GM18861 (cell line): ENCODE results near the gene RPL3.
A peak's percentile ranks its signal among the peaks of the same experiment; 100 is the strongest.
"Not testable (repeated sequence)": the region's sequence is repeated elsewhere in the genome, so short reads cannot be mapped to it uniquely, and the experiment has no call there.

Experiments used
- ATAC-seq: cut with Tn5 transposase; IDR thresholded peaks from one replicate; pipeline ENCODE4 v1.9.1; 2021; ENCODE audit not compliant: unreplicated experiment

RPL3 gene

GRCh38 chr22:39352306-39352891, 33.0 kb upstream of the RPL3 start:
- no peak for ATAC-seq

- no peak for ATAC-seq
These were observed 32.3 kb upstream of the RPL3 start for GRCh38 chr22:39351689-39352214.

GRCh38 chr22:39350757-39351688, 31.6 kb upstream of the RPL3 start:
- no peak for ATAC-seq

- ATAC-seq = no peak
These were observed 30.7 kb upstream of the RPL3 start, which contains the start of gene SYNGR1 for GRCh38 chr22:39349967-39350726. TSS of gene SYNGR1 (plus strand) at chr22:39349991. CDS start at chr22:39350011, 20 bp downstream.

GRCh38 chr22:39349506-39349966, 30.1 kb upstream of the RPL3 start:
- no peak for ATAC-seq

GRCh38 chr22:39348909-39349505, 29.6 kb upstream of the RPL3 start:
- ATAC-seq = no peak

- no peak for ATAC-seq
These were observed 25.8 kb upstream of the RPL3 start for GRCh38 chr22:39345231-39345630.

- no peak for ATAC-seq
These were observed 24.6 kb upstream of the RPL3 start for GRCh38 chr22:39344046-39344390.

GRCh38 chr22:39343259-39344045, 24.0 kb upstream of the RPL3 start:
- ATAC-seq = no peak

- no peak for ATAC-seq
These were observed 21.8 kb upstream of the RPL3 start for GRCh38 chr22:39341179-39341578.

GRCh38 chr22:39339775-39340174, 20.4 kb upstream of the RPL3 start:
- not testable (repeated sequence) for ATAC-seq

- ATAC-seq = no peak
These were observed 17.0 kb upstream of the RPL3 start for GRCh38 chr22:39336411-39336810.

GRCh38 chr22:39332441-39333064, 13.1 kb upstream of the RPL3 start:
- ATAC-seq = peak; percentile 56

- ATAC-seq = not testable (repeated sequence)
These were observed 11.1 kb upstream of the RPL3 start for GRCh38 chr22:39330553-39330952.

GRCh38 chr22:39327995-39328754, 8.8 kb upstream of the RPL3 start:
- ATAC-seq = no peak

GRCh38 chr22:39325392-39325932, 6.0 kb upstream of the RPL3 start:
- no peak for ATAC-seq

GRCh38 chr22:39320616-39321029, 1.2 kb upstream of the RPL3 start:
- not testable (repeated sequence) for ATAC-seq

GRCh38 chr22:39318507-39319283, 728 bp downstream of the RPL3 start:
- no peak for ATAC-seq
